Adrenal gland (tissue), 12 donors: Measurements from ENCODE around the gene LCE2A. TPM values are rescaled to one million over a fixed set of nuclear protein-coding genes. Genes with fewer than 3 reads are reported as not detected.

ENCODE experiments used
- DNase-seq, 7 donors: peaks; one replicate each; pipeline ENCODE4 v3.0.0-alpha.2; 2019 to 2020
- H3K27ac ChIP-seq, 5 donors: fragments of 200-600 bp; sonication (generic) in 4 of 5; 1 replicate in 3 of 5; 2 replicates in 2 of 5; pipeline versions ENCODE4 v1.5.1 to v1.8.0; 2016 to 2020; ENCODE audit warnings: mild to moderate bottlenecking in 1 of 5
- H3K27me3 ChIP-seq: fragments of 200-600 bp; 2 replicates; pipeline ENCODE4 v1.8.0; 2021
- H3K36me3 ChIP-seq, 2 donors: fragments of 200-600 bp; replicated peaks in 1 of 2; 1 replicate in 1 of 2; 2 replicates in 1 of 2; pipeline versions ENCODE4 v1.5.1 to v1.8.0; 2018 to 2022
- H3K4me1 ChIP-seq, 2 donors: fragments of 200-600 bp; replicated peaks in 1 of 2; 1 replicate in 1 of 2; 2 replicates in 1 of 2; pipeline versions ENCODE4 v1.5.1 to v1.8.0; 2018 to 2021
- H3K4me3 ChIP-seq, 4 donors: fragments of 200-600 bp; sonication (generic) in 3 of 4; one replicate each; pipeline ENCODE4 v1.5.1; 2016 to 2018
- H3K9me3 ChIP-seq, 3 donors: fragments of 200-600 bp; sonication (generic) in 1 of 3; replicated peaks in 1 of 3; 1 replicate in 2 of 3; 2 replicates in 1 of 3; pipeline versions ENCODE4 v1.5.1 to v1.8.0; 2016 to 2021
- POLR2A ChIP-seq, 2 donors: fragments of 450-650 bp; IDR thresholded peaks; one replicate each; pipeline ENCODE4 v1.6.1; 2017; ENCODE audit warnings: antibody characterized with exemption in 2 of 2, mild to moderate bottlenecking in 2 of 2, moderate library complexity in 1 of 2
- WGBS, 4 donors: extraction: QIAGEN DNeasy Blood & Tissue Kit in 2 of 4; methylation state at CpG; one replicate each; pipeline versions ENCODE4 v1.1.5 to v1.1.7; 2013 to 2017; 5-methylcytosine and 5-hydroxymethylcytosine counted together
- intact Hi-C, 2 donors: fragments of 100-400 bp; cut with DNase I; formaldehyde crosslinking; loops; one replicate each; pipeline versions ENCODE4 v1.14.1 to v1.15.0; 2022 to 2023
- polyA plus RNA-seq, 3 donors: library from polyadenylated mRNA; stranded (reverse); fragments of 200-250 nt in 2 of 3; fragments of 350-450 nt in 1 of 3; fragmentation: Illumina TruSeq in 1 of 3; extraction: RNeasy Lipid Tissue Mini Kit (QIAGEN cat#74804) in 1 of 3; gene quantifications; one replicate each; pipeline ENCODE4 v1.2.3, GENCODE V29; 2013 to 2014
- total RNA-seq, 9 donors: library from RNA; depleted of rRNA in 4 of 9; stranded (reverse); fragments of >200 nt in 4 of 9; fragments of 120-200 nt in 1 of 9; fragmentation: NEBNext Ultra II Directional in 1 of 9; extraction: Animal tissue kit (Norgen Biotek cat#: 25700) in 1 of 9; gene quantifications; one replicate each; pipeline versions ENCODE4 v1.1.0 to v1.2.4, GENCODE V29; 2013 to 2023
- TF ChIP-seq, protein P1 (sequence below), 6 experiments: fragments of 450-650 bp in 4 of 6; fragments of 200-600 bp in 2 of 6; sonication (generic) in 1 of 6; IDR thresholded peaks; 1 replicate in 5 of 6; 2 replicates in 1 of 6; pipeline versions ENCODE4 v1.5.1 to v1.8.0; 2016 to 2021; ENCODE audit warnings: antibody characterized with exemption in 6 of 6, mild to moderate bottlenecking in 2 of 6, moderate library complexity in 1 of 6
- donor health status: healthy with polysubstance abuse.
- donor health status: Bipolar disorder and iron deficiency.
- donor health status: DM: yes; HTN: yes; CAD: no.
- donor health status: DM: no; HTN: no; CAD: no.
- donor health status: DM: no; HTN: no; CAD: no.
- donor health status: DM: yes; HTN: yes; CAD: no.

Gene LCE2A
- total and polyA plus RNA-seq, 12 donors: not detected

DNA sequence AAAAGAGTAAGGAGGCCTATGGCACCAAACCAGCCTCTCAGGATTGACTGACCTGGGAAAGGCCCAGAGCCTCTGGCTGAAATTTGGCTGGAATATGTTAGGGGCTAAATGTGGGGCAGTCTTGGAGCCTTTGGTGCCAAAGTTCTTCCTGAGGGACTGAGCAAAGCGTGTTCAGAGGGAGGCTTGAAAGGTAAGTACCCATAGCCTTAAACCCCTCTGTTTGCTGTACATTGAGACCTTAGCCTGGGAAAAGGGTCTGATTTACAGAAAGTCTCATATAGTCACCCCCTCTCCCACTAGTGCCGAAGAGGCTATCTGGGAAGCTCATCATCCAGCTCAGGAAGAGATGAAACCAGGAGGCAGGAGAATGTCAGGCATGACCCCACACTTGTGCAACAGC, 9.7 kb downstream of the LCE2A start, which contains the start of gene LCE4A:
Gene LCE4A, plus strand, starts transcription at position 301 of the 400 bp plus-strand sequence. CDS start 916 bp downstream, outside the sequence.
- no peak within 1 kb of the TSS for H3K27ac ChIP-seq
- H3K9me3 ChIP-seq: no peaks in the 10 kb centered on the region
- 53 to 82% (median 70%) methylated on average over 2 of the region's 2 CpGs for WGBS, 4 donors
- no peaks in the 10 kb centered on the region for H3K4me1 ChIP-seq
- H3K27me3 ChIP-seq: no peaks in the 10 kb centered on the region
- no peak for DNase-seq
- no peaks in the 10 kb centered on the region for H3K36me3 ChIP-seq
- TF ChIP-seq POLR2A (IDR thresholded peaks at IDR 0.05): no peak
- TF ChIP-seq, protein P1, sequence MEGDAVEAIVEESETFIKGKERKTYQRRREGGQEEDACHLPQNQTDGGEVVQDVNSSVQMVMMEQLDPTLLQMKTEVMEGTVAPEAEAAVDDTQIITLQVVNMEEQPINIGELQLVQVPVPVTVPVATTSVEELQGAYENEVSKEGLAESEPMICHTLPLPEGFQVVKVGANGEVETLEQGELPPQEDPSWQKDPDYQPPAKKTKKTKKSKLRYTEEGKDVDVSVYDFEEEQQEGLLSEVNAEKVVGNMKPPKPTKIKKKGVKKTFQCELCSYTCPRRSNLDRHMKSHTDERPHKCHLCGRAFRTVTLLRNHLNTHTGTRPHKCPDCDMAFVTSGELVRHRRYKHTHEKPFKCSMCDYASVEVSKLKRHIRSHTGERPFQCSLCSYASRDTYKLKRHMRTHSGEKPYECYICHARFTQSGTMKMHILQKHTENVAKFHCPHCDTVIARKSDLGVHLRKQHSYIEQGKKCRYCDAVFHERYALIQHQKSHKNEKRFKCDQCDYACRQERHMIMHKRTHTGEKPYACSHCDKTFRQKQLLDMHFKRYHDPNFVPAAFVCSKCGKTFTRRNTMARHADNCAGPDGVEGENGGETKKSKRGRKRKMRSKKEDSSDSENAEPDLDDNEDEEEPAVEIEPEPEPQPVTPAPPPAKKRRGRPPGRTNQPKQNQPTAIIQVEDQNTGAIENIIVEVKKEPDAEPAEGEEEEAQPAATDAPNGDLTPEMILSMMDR (IDR thresholded peaks at IDR 0.05): no peak
- intact Hi-C loops: no loop called here
- no peak within 1 kb of the TSS for H3K4me3 ChIP-seq

DNA sequence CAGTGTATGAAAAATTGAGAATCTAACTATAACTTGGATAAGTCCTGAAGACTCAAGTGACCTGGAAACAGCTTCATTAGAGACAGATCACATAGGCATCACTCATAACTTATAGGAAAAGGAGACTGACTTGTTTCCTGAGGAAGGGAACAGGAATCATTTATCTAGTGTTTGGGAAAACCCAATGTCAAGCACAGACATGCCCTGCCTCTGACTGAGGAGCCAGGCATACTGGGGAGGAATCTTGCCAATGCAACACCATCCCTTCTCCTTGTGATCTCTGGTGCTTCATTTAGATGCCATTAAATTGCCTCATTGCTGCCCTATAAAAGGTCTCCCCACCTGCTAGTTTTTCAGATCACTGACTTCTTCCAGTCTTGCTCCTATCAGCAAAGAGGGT, 20.1 kb downstream of the LCE2A start:
- H3K4me1 ChIP-seq: no peaks in the 10 kb centered on the region
- TF ChIP-seq, protein P1 (IDR thresholded peaks at IDR 0.05): no peak
- TF ChIP-seq POLR2A (IDR thresholded peaks at IDR 0.05): no peak
- intact Hi-C loops: no loop called here
- no peak for DNase-seq
- H3K27me3 ChIP-seq: no peaks in the 10 kb centered on the region
- H3K9me3 ChIP-seq: no peaks in the 10 kb centered on the region
- H3K36me3 ChIP-seq: no peaks in the 10 kb centered on the region
- H3K27ac ChIP-seq: no peak overlapping the region
- H3K4me3 ChIP-seq: no peak overlapping the region

DNA sequence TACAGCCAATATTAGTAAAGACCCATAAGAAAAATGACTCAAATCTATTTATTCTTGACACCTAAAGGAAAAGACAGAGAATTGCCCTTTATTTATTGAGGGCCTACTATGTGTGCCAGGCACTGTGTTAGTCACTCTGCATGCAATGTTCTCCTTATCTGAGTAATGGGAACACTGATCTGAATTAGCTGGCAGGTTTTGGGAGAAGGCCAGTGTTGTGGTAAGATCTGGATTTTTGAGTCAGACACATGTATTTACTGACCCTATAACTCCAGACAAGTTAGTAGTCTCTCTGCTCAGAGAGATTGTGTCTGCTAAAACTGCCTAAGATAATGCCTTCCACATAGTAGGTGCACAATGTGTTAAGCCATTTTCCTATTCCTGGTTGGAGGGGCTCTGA, 27.1 kb downstream of the LCE2A start:
- DNase-seq: no peak
- H3K27ac ChIP-seq: no peak overlapping the region
- intact Hi-C loops: no loop called here
- no peaks in the 10 kb centered on the region for H3K4me1 ChIP-seq
- no peaks in the 10 kb centered on the region for H3K36me3 ChIP-seq
- no peak overlapping the region for H3K4me3 ChIP-seq
- TF ChIP-seq, protein P1 (IDR thresholded peaks at IDR 0.05): no peak
- no peak for TF ChIP-seq POLR2A (IDR thresholded peaks at IDR 0.05)
- no peaks in the 10 kb centered on the region for H3K9me3 ChIP-seq
- no peaks in the 10 kb centered on the region for H3K27me3 ChIP-seq

DNA sequence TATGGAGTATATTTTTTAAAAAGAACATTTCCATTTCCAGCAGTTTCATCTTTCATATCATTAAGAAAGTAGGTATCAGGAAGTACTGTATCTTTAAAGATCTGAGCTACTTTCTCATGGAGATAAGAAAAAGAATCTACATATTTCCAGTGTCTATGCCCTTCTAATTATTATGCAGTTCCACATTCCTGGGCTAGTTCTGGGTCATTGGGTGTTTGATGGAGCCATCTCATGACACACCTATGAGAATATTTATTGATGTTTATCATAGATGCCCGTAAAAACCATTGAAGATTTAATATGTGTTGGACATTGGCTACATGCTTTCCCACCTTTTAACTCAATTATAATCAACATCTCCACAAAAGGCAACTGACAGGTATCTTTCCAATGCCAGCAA, 30.8 kb downstream of the LCE2A start:
- Histone ChIP-seq H3K4me1 (no peaks in the 10 kb centered on the region), H3K4me3 (no peak overlapping the region), H3K9me3 (no peaks in the 10 kb centered on the region), H3K36me3 (no peaks in the 10 kb centered on the region), H3K27ac (no peak overlapping the region), H3K27me3 (no peaks in the 10 kb centered on the region)
- WGBS, 4 donors: 55 to 76% (median 71%) methylated on average over 1 of the region's 1 CpG
- TF ChIP-seq, protein P1 (IDR thresholded peaks at IDR 0.05): no peak
- TF ChIP-seq POLR2A (IDR thresholded peaks at IDR 0.05): no peak
- DNase-seq: no peak
- intact Hi-C loops: no loop called here
